Neural progenitor cell (in vitro differentiated cells): ENCODE data around the gene ZC3H18. TPM values are rescaled to one million over a fixed set of nuclear protein-coding genes. Genes with fewer than 3 reads are reported as not detected.

Experiments
- DNase-seq: peaks from one replicate; pipeline ENCODE4 v3.0.0-alpha.2; 2016; ENCODE audit warnings: low spot score
- H2AFZ ChIP-seq: fragments of 200-600 bp; sonication (generic); replicated peaks from 2 replicates; pipeline ENCODE4 v1.6.1; 2016; ENCODE audit warnings: antibody characterized with exemption
- H3F3A ChIP-seq: fragments of 200-600 bp; sonication (generic); 2 replicates; pipeline ENCODE4 v1.6.1; 2016; ENCODE audit warnings: antibody characterized with exemption, low read depth
- H3K27ac ChIP-seq: fragments of 200-600 bp; sonication (generic); 2 replicates; pipeline ENCODE4 v1.5.1; 2016; ENCODE audit warnings: mild to moderate bottlenecking
- H3K27me3 ChIP-seq: fragments of 200-600 bp; sonication (generic); 2 replicates; pipeline ENCODE4 v1.6.1; 2016; ENCODE audit warnings: mild to moderate bottlenecking, moderate library complexity
- H3K36me3 ChIP-seq: fragments of 200-600 bp; sonication (generic); 2 replicates; pipeline ENCODE4 v1.5.1; 2016
- H3K4me1 ChIP-seq: fragments of 200-600 bp; sonication (generic); 2 replicates; pipeline ENCODE4 v1.6.1; 2016; ENCODE audit warnings: mixed run types
- H3K4me2 ChIP-seq: fragments of 200-600 bp; sonication (generic); 2 replicates; pipeline ENCODE4 v1.6.1; 2016
- H3K4me3 ChIP-seq: fragments of 200-600 bp; sonication (generic); 2 replicates; pipeline ENCODE4 v1.5.1; 2016
- H3K79me2 ChIP-seq: fragments of 200-600 bp; sonication (generic); 2 replicates; pipeline ENCODE4 v1.6.1; 2016; ENCODE audit warnings: low read depth
- H3K9ac ChIP-seq: fragments of 200-600 bp; sonication (generic); 2 replicates; pipeline ENCODE4 v1.6.1; 2016
- H3K9me3 ChIP-seq: fragments of 200-600 bp; sonication (generic); 2 replicates; pipeline ENCODE4 v1.5.1; 2016; ENCODE audit warnings: low read depth
- H4K20me1 ChIP-seq: fragments of 200-600 bp; sonication (generic); 2 replicates; pipeline ENCODE4 v1.6.1; 2016; ENCODE audit warnings: low read depth
- H3K27ac Mint-ChIP-seq: 3 replicates; pipeline ENCODE4 v1.8.0; 2021; ENCODE audit warnings: mixed read lengths
- H3K27me3 Mint-ChIP-seq: 2 replicates; pipeline ENCODE4 v1.8.0; 2022; ENCODE audit warnings: low read depth, mild to moderate bottlenecking, inconsistent platforms, moderate library complexity, mixed read lengths; ENCODE audit not compliant: insufficient read depth
- H3K36me3 Mint-ChIP-seq: 3 replicates; pipeline ENCODE4 v1.8.0; 2021; ENCODE audit warnings: mixed read lengths
- H3K4me1 Mint-ChIP-seq: 3 replicates; pipeline ENCODE4 v1.8.0; 2021; ENCODE audit warnings: mixed read lengths
- H3K4me3 Mint-ChIP-seq: 3 replicates; pipeline ENCODE4 v1.8.0; 2021; ENCODE audit warnings: mild to moderate bottlenecking, moderate library complexity, mixed read lengths
- H3K9me3 Mint-ChIP-seq: 3 replicates; pipeline ENCODE4 v1.8.0; 2020; ENCODE audit warnings: mixed read lengths
- CTCF ChIP-seq: fragments of 200-600 bp; sonication (generic); IDR thresholded peaks from 2 replicates; pipeline ENCODE4 v1.5.1; 2017; ENCODE audit warnings: antibody characterized with exemption, mild to moderate bottlenecking
- EZH2 ChIP-seq: fragments of 200-600 bp; sonication (generic); IDR thresholded peaks from 2 replicates; pipeline ENCODE4 v1.6.1; 2017; ENCODE audit warnings: antibody characterized with exemption, mild to moderate bottlenecking, moderate library complexity
- EZH2phosphoT487 ChIP-seq: fragments of 200-600 bp; sonication (generic); IDR thresholded peaks from 2 replicates; pipeline ENCODE4 v1.6.1; 2017; ENCODE audit warnings: antibody characterized with exemption
- total RNA-seq: library from RNA; depleted of rRNA; stranded (reverse); fragments of >200 nt; gene quantifications from 2 replicates; pipeline ENCODE4 v1.2.3, GENCODE V29; 2015; ENCODE audit warnings: low replicate concordance

ZC3H18 gene
- total RNA-seq, 1 donor from 2014 or later = 24.2 TPM

- Histone ChIP-seq H3K4me2 (no peak overlapping the region), H3K9me3 (no peaks in the 10 kb centered on the region), H3K27me3 (peaks cover 8% of the 10 kb centered on the region), H3K79me2 (no peaks in the 10 kb centered on the region), H3K4me1 (no peaks in the 10 kb centered on the region), H3K9ac (no peak overlapping the region), H3F3A (peaks cover 5% of the 10 kb centered on the region), H3K27ac (no peak overlapping the region), H3K4me3 (no peak overlapping the region), H2AFZ (no peak overlapping the region), H3K36me3 (no peaks in the 10 kb centered on the region), H4K20me1 (peaks cover 26% of the 10 kb centered on the region)
- no peak overlapping the region for H3K27ac Mint-ChIP-seq
- peaks cover 12% of the 10 kb centered on the region for H3K27me3 Mint-ChIP-seq
- peak; percentile 64 for DNase-seq
- H3K9me3 Mint-ChIP-seq = no peaks in the 10 kb centered on the region
- no peak overlapping the region for H3K4me3 Mint-ChIP-seq
- no peak for TF ChIP-seq EZH2phosphoT487
- TF ChIP-seq CTCF = peak; percentile 47
- TF ChIP-seq EZH2 = no peak
- peaks cover 24% of the 10 kb centered on the region for H3K4me1 Mint-ChIP-seq
- H3K36me3 Mint-ChIP-seq = no peaks in the 10 kb centered on the region
Observed at GRCh38 chr16:88558457-88559442, 11.5 kb upstream of the ZC3H18 start.

DNA sequence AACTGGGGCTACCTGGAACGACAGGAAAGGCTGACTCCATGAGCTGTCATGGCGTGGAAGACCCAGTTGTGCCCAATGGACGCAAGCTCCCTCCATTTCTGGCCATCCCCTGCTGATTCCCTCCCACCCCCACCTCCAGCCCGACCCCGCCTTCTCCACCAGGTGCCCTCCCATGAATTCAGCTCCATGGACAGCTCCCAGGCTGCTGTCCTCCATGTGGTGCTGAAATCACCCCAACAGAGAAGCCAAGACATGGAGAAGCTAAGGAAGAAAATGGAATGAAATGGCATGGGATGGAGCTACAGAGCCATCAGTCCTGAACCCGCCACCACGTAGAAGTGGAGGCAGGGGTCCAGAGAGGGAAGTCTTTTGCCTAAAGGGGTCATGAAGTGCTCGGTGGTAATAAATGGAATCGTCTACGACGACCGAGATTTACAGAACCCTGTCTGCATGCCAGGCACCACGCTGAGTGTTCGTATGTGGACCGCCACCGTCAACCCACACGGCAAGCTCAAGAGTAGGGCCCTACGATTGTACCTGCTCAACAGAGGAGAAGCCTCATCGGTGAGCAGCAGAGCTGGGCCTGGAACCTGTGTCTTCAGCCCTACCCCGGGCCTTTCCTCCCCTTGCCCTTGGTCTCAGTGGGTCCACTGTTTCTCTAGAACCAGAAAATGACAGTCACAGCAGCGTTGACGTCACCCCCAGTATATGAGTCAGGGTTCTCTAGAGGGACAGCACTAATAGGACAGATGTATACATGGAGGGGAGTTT is 9.3 kb upstream of the ZC3H18 start:
- Histone ChIP-seq H2AFZ (no peak overlapping the region), H4K20me1 (peaks cover 26% of the 10 kb centered on the region), H3K9ac (no peak overlapping the region), H3K79me2 (no peaks in the 10 kb centered on the region), H3K27ac (no peak overlapping the region), H3K4me3 (no peak overlapping the region), H3K9me3 (no peaks in the 10 kb centered on the region), H3F3A (peaks cover 5% of the 10 kb centered on the region), H3K4me1 (no peaks in the 10 kb centered on the region), H3K36me3 (no peaks in the 10 kb centered on the region), H3K4me2 (no peak overlapping the region), H3K27me3 (peaks cover 8% of the 10 kb centered on the region)
- peaks cover 18% of the 10 kb centered on the region for H3K4me1 Mint-ChIP-seq
- peaks cover 11% of the 10 kb centered on the region for H3K27me3 Mint-ChIP-seq
- H3K4me3 Mint-ChIP-seq = no peak overlapping the region
- no peaks in the 10 kb centered on the region for H3K36me3 Mint-ChIP-seq
- DNase-seq = peak; percentile 78
- no peak for TF ChIP-seq CTCF
- no peak for TF ChIP-seq EZH2phosphoT487
- no peaks in the 10 kb centered on the region for H3K9me3 Mint-ChIP-seq
- H3K27ac Mint-ChIP-seq = no peak overlapping the region

DNA sequence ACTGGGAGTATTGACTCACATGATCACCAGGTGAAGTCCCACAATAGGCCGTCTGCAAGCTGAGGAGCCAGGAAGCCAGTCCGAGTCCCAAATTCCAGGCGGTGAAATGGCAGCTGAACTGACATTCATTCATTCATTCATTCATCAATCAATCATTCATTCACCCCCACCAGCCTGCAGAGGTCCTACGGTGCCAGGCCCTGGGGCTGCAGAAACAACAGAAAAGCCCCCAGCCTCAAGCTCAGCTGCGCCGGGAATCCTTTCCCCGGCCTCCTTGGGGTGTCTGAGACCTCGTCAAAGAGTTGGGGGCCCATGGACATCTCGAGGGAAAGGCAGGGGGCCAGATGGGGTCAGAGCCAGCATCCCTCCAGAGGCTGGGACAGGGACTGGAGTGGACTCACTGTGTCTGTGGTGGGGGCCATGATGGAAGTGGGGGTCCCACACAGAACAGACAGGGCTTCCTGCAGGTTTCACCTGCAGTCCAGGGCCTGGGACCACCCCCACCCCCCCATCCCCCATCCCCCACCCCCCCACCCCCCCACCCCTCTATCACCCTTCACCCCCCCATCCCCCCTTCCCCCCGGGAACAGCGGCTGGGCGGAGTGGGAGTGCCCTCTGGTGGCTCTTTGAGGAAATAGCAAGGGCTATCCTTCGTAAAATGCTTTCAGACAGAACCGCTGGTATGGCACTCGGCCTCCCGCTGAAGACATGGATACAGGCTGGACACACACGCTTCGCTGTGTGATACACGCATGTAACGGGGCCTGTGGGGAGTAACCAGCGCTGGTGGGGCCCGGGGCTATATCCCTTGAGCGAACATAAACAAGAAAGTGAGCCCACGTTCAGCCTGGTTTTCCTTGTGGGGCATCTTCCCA is 8.5 kb upstream of the ZC3H18 start:
- H3K9ac ChIP-seq = no peak overlapping the region
- H3K4me2 ChIP-seq = peak overlapping the region; percentile 60
- no peak overlapping the region for H2AFZ ChIP-seq
- H3K27ac Mint-ChIP-seq = no peak overlapping the region
- H3K79me2 ChIP-seq = no peaks in the 10 kb centered on the region
- H3F3A ChIP-seq = peaks cover 8% of the 10 kb centered on the region
- peak overlapping the region; percentile 30 for H3K4me3 Mint-ChIP-seq
- peak; percentile 64 for TF ChIP-seq CTCF
- TF ChIP-seq EZH2 = no peak
- peak; percentile 73 for DNase-seq
- H3K27me3 Mint-ChIP-seq = peaks cover 11% of the 10 kb centered on the region
- H3K27me3 ChIP-seq = peaks cover 8% of the 10 kb centered on the region
- H3K36me3 ChIP-seq = no peaks in the 10 kb centered on the region
- no peak overlapping the region for H3K4me3 ChIP-seq
- no peaks in the 10 kb centered on the region for H3K9me3 Mint-ChIP-seq
- H3K4me1 Mint-ChIP-seq = peaks cover 25% of the 10 kb centered on the region
- H3K9me3 ChIP-seq = no peaks in the 10 kb centered on the region
- H3K27ac ChIP-seq = no peak overlapping the region
- no peaks in the 10 kb centered on the region for H3K36me3 Mint-ChIP-seq
- H3K4me1 ChIP-seq = no peaks in the 10 kb centered on the region
- peaks cover 26% of the 10 kb centered on the region for H4K20me1 ChIP-seq
